HepG2 (cell line): ENCODE results near the gene MYO7B. TPM values are rescaled to one million over a fixed set of nuclear protein-coding genes. Genes with fewer than 3 reads are reported as not detected.

Experiments used
- ATAC-seq: fragments of 200-7000 bp; cut with Tn5 transposase; 3 replicates; pipeline ENCODE4 v1.9.1; 2020; ENCODE audit warnings: mild to moderate bottlenecking, moderate library complexity
- BruUV-seq: library from RNA; stranded (reverse); fragments of 400-500 nt; replicated peaks from 2 replicates; lab custom pipeline; 2021; lab: Mats Ljungman, UMichigan
- CTCF ChIA-PET: fragments of 300-600 bp; formaldehyde crosslinking; extraction: SDS; loops from one replicate; lab custom pipeline; 2021; ENCODE audit warnings: low total read pairs, inconsistent platforms, low intra/inter-chr PET ratio; lab: Yijun Ruan, JAX
- POLR2A ChIA-PET: fragments of 350-600 bp; sonication (Branson Sonifier 250); formaldehyde crosslinking; loops from one replicate; lab custom pipeline; 2020; ENCODE audit warnings: antibody characterized with exemption, inconsistent platforms; lab: Yijun Ruan, JAX
- DNase-seq: peaks from one replicate; pipeline ENCODE4 v3.0.0-alpha.2; 2015; ENCODE audit warnings: low spot score
- FAIRE-seq: peaks from 3 replicates; lab custom pipeline; 2011; peaks lifted over from hg19 to GRCh38; lab: Jason Lieb, UNC
- H2AFZ ChIP-seq: one replicate; pipeline ENCODE4 v1.6.1; 2011; ENCODE audit warnings: low read length, inconsistent platforms
- H3K27ac ChIP-seq: fragments of 300-600 bp; 3 replicates; pipeline ENCODE4 v1.8.0; 2011; ENCODE audit warnings: mixed run types, mild to moderate bottlenecking, mixed read lengths, low read length, inconsistent platforms; ENCODE audit not compliant: insufficient read depth; ENCODE audit errors: extremely low read length
- H3K27me3 ChIP-seq, 2 experiments: fragments of 200-600 bp in 1 of 2; 2 replicates in 1 of 2; 3 replicates in 1 of 2; pipeline versions ENCODE4 v1.6.0 to v1.8.0; 2011; ENCODE audit warnings: low read length in 2 of 2, mild to moderate bottlenecking in 2 of 2, moderate library complexity in 2 of 2, inconsistent platforms in 1 of 2; ENCODE audit not compliant: insufficient read depth in 2 of 2, control insufficient read depth in 1 of 2
- H3K36me3 ChIP-seq, 2 experiments: fragments of 200-600 bp in 1 of 2; replicated peaks in 1 of 2; 2 replicates in 1 of 2; 3 replicates in 1 of 2; pipeline versions ENCODE4 v1.5.1 to v1.8.0; 2011; ENCODE audit warnings: low read length in 2 of 2, inconsistent platforms in 1 of 2; ENCODE audit not compliant: insufficient read depth in 2 of 2, control insufficient read depth in 1 of 2
- H3K4me1 ChIP-seq: 2 replicates; pipeline ENCODE4 v1.5.1; 2012; ENCODE audit warnings: low read length, inconsistent platforms; ENCODE audit not compliant: insufficient read depth
- H3K4me2 ChIP-seq: 2 replicates; pipeline ENCODE4 v1.6.0; 2011; ENCODE audit warnings: low read depth, low read length, inconsistent platforms
- H3K4me3 ChIP-seq, 3 experiments: fragments of 200-600 bp in 1 of 3; sonication (generic), shearing (Covaris generic) in 1 of 3; replicated peaks in 1 of 3; 2 replicates each; pipeline ENCODE4 v1.5.1; 2011 to 2016; ENCODE audit warnings: low read length in 3 of 3, inconsistent platforms in 2 of 3, low read depth in 2 of 3, mild to moderate bottlenecking in 2 of 3, control low read depth in 1 of 3, mixed read lengths in 1 of 3; ENCODE audit not compliant: insufficient read depth in 1 of 3
- H3K79me2 ChIP-seq: one replicate; pipeline ENCODE4 v1.6.1; 2011; ENCODE audit warnings: low read length, inconsistent platforms; ENCODE audit not compliant: insufficient read depth
- H3K9ac ChIP-seq: 2 replicates; pipeline ENCODE4 v1.6.0; 2011; ENCODE audit warnings: mild to moderate bottlenecking, low read depth, low read length, inconsistent platforms; ENCODE audit not compliant: insufficient read depth
- H3K9me3 ChIP-seq: 2 replicates; pipeline ENCODE4 v1.5.1; 2012; ENCODE audit warnings: mild to moderate bottlenecking, low read length
- H4K20me1 ChIP-seq: 2 replicates; pipeline ENCODE4 v1.6.0; 2011; ENCODE audit warnings: inconsistent platforms, mild to moderate bottlenecking, low read length, moderate library complexity; ENCODE audit not compliant: insufficient read depth
- DPF2 ChIP-seq: sonication (generic); formaldehyde crosslinking; IDR thresholded peaks from 2 replicates; pipeline ENCODE4 v1.4.0; 2020; ENCODE audit warnings: mild to moderate bottlenecking, low read depth, missing genetic modification reagents, borderline replicate concordance
- GMEB2 ChIP-seq: IDR thresholded peaks from 2 replicates; pipeline ENCODE4 v1.6.1; 2016; ENCODE audit warnings: missing biosample characterization, missing genetic modification reagents, low read depth
- SRSF9 ChIP-seq: fragments of 200-400 bp; formaldehyde crosslinking; IDR thresholded peaks from 2 replicates; pipeline ENCODE4 v1.6.1; 2018; ENCODE audit warnings: borderline replicate concordance, mild to moderate bottlenecking, low read depth, low read length; ENCODE audit not compliant: insufficient read depth, poor library complexity, severe bottlenecking
- ZNF276 ChIP-seq: sonication (generic); formaldehyde crosslinking; IDR thresholded peaks from 2 replicates; pipeline ENCODE4 v1.4.0; 2020; ENCODE audit warnings: mild to moderate bottlenecking, low read depth, missing genetic modification reagents
- ZNF75D ChIP-seq: sonication (generic); formaldehyde crosslinking; IDR thresholded peaks from 2 replicates; pipeline ENCODE4 v1.8.1; 2023; ENCODE audit warnings: missing genetic modification reagents, mild to moderate bottlenecking, borderline replicate concordance
- ZNF792 ChIP-seq: IDR thresholded peaks from 2 replicates; pipeline ENCODE4 v1.6.1; 2016
- WGBS: methylation state at CpG from one replicate; pipeline ENCODE4 v1.1.6; 2017; ENCODE audit warnings: low lambda C conversion rate; 5-methylcytosine and 5-hydroxymethylcytosine counted together
- in situ Hi-C: cut with HindIII; loops from 2 replicates; pipeline ENCODE4 v1.10.0; 2017; ENCODE audit warnings: low pct_unique_long_range_greater_than_20kb; ENCODE audit not compliant: extremely low pct_ligation_motif_present
- intact Hi-C: fragments of 100-400 bp; cut with micrococcal nuclease; formaldehyde crosslinking; loops from one replicate; pipeline ENCODE4 v1.10.0; 2022; ENCODE audit not compliant: unreplicated experiment
- polyA plus RNA-seq, 8 experiments: library from polyadenylated mRNA; depleted of rRNA in 3 of 8; stranded (reverse) in 7 of 8; unstranded in 1 of 8; fragments of >200 nt; fragmentation: Illumina TruSeq in 4 of 8; extraction: Trizol in 4 of 8; gene quantifications; 2 replicates each; pipeline versions ENCODE4 v1.2.1 to v1.2.3, GENCODE V29; 2011 to 2016; ENCODE audit warnings: low read depth in 4 of 8, missing spikeins in 1 of 8, mixed read lengths in 1 of 8; ENCODE audit not compliant: insufficient read depth in 1 of 8
- total RNA-seq, 5 experiments: library from RNA; depleted of rRNA; stranded (reverse); fragments of >200 nt; fragmentation: Illumina TruSeq; extraction: Trizol; gene quantifications; 2 replicates each; pipeline ENCODE4 v1.2.3, GENCODE V29; 2016; ENCODE audit warnings: low read depth in 1 of 5

Gene MYO7B
- total and polyA plus RNA-seq, 2 of the 13 experiments (the other 11 are each of a cell fraction or from before 2014, with no cell fraction given): not detected

GRCh38 chr2:127552336-127552735 is 16.9 kb downstream of the MYO7B start:
- Histone ChIP-seq H3K27ac (no peak overlapping the region), H3K9me3 (no peaks in the 10 kb centered on the region), H3K4me1 (no peaks in the 10 kb centered on the region), H4K20me1 (no peaks in the 10 kb centered on the region), H3K79me2 (no peaks in the 10 kb centered on the region), H3K4me3 (no peak overlapping the region)
- CTCF ChIA-PET: no interaction called here
- BruUV-seq: no TSS peak
- POLR2A ChIA-PET: no interaction called here
- TF ChIP-seq DPF2 (CRISPR knock-in tag): no peak
- TF ChIP-seq GMEB2 (CRISPR knock-in tag): no peak
- no peak for TF ChIP-seq SRSF9
- TF ChIP-seq ZNF792: no peak
- no peak for TF ChIP-seq ZNF276
- no peak for TF ChIP-seq ZNF75D
- TF ChIP-seq, all 625 proteins: peak for 0
- H3K4me2 ChIP-seq: no peak overlapping the region
- H3K36me3 ChIP-seq: no peaks in the 10 kb centered on the region
- in situ Hi-C loops (no loop called here), intact Hi-C loops (no loop called here)
- H3K9ac ChIP-seq: no peak overlapping the region
- ATAC-seq (no peak), FAIRE-seq (no peak), DNase-seq (no peak)
- no peak overlapping the region for H2AFZ ChIP-seq
- peaks cover 0 to 34% of the 10 kb centered on the region in 2 experiments; a peak in 3 of 5 replicates for H3K27me3 ChIP-seq
- 32% methylated on average over 6 of the region's 6 CpGs for WGBS
